ENCODE data around the gene GEMIN4. TPM values are rescaled to one million over a fixed set of nuclear protein-coding genes. Genes with fewer than 3 reads are reported as not detected.
"Not testable (repeated sequence)": the region's sequence is repeated elsewhere in the genome, so short reads cannot be mapped to it uniquely, and the experiment has no call there.

Gene GEMIN4
- polyA plus RNA-seq = 10 to 100 TPM; 10.9 to 20.1 (median 11.4) TPM

GRCh38 chr17:752002-752619 lies at the start of gene GEMIN4:
GEMIN4 (minus strand) TSS chr17:752264; CDS start chr17:752142, 122 bp downstream.
- peak; percentile 96 to 97 (median 97) for DNase-seq
- H3K4me1 Mint-ChIP-seq = peaks cover 32 to 36% of the 10 kb centered on the region in 2 donors
- H3K9me3 Mint-ChIP-seq = no peaks in the 10 kb centered on the region
- H3K27me3 Mint-ChIP-seq (ENCODE audit: low read depth in 3 of 3) = peaks cover 5 to 11% (median 5%) of the 10 kb centered on the region in 3 donors
- H3K36me3 Mint-ChIP-seq = peaks cover 4 to 7% (median 6%) of the 10 kb centered on the region in 3 donors
- peak within 1 kb of the TSS; percentile 93 to 95 (median 95) for H3K4me3 Mint-ChIP-seq
- H3K27ac Mint-ChIP-seq = peak within 1 kb of the TSS; percentile 74 to 96 (median 92)

GRCh38 chr17:801660-802059 lies 49.6 kb upstream of the GEMIN4 start:
- no peak for DNase-seq
- H3K27ac Mint-ChIP-seq = no peak overlapping the region
- no peaks in the 10 kb centered on the region for H3K36me3 Mint-ChIP-seq
- H3K9me3 Mint-ChIP-seq = no peaks in the 10 kb centered on the region
- H3K27me3 Mint-ChIP-seq (ENCODE audit: low read depth in 3 of 3) = peaks cover 0 to 3% (median 0%) of the 10 kb centered on the region in 3 donors
- H3K4me1 Mint-ChIP-seq = no peaks in the 10 kb centered on the region
- no peak overlapping the region for H3K4me3 Mint-ChIP-seq

GRCh38 chr17:800446-801242 lies 48.6 kb upstream of the GEMIN4 start:
- Mint-ChIP-seq H3K27me3 (ENCODE audit: low read depth in 3 of 3) (peaks cover 0 to 3% (median 0%) of the 10 kb centered on the region in 3 donors), H3K36me3 (no peaks in the 10 kb centered on the region), H3K4me1 (no peaks in the 10 kb centered on the region), H3K4me3 (no peak overlapping the region), H3K27ac (no peak overlapping the region), H3K9me3 (no peaks in the 10 kb centered on the region)
- DNase-seq = no peak

- no peaks in the 10 kb centered on the region for H3K36me3 Mint-ChIP-seq
- DNase-seq = no peak
- H3K27me3 Mint-ChIP-seq (ENCODE audit: low read depth in 3 of 3) = peaks cover 0 to 3% (median 1%) of the 10 kb centered on the region in 3 donors
- no peak overlapping the region for H3K27ac Mint-ChIP-seq
- H3K9me3 Mint-ChIP-seq = no peaks in the 10 kb centered on the region
- H3K4me3 Mint-ChIP-seq = no peak overlapping the region
- peaks cover 7% of the 10 kb centered on the region in 2 donors for H3K4me1 Mint-ChIP-seq
Observed at GRCh38 chr17:799261-799660, 47.2 kb upstream of the GEMIN4 start.

GRCh38 chr17:798246-798645 lies 46.2 kb upstream of the GEMIN4 start:
- no peak for DNase-seq
- no peak overlapping the region for H3K4me3 Mint-ChIP-seq
- no peak overlapping the region for H3K27ac Mint-ChIP-seq
- no peaks in the 10 kb centered on the region for H3K9me3 Mint-ChIP-seq
- H3K36me3 Mint-ChIP-seq = no peaks in the 10 kb centered on the region
- H3K4me1 Mint-ChIP-seq = peaks cover 7% of the 10 kb centered on the region in 2 donors
- peaks cover 0 to 3% (median 1%) of the 10 kb centered on the region in 3 donors for H3K27me3 Mint-ChIP-seq (ENCODE audit: low read depth in 3 of 3)

GRCh38 chr17:797236-797840 lies 45.3 kb upstream of the GEMIN4 start:
- Mint-ChIP-seq H3K36me3 (peaks cover 0 to 5% (median 0%) of the 10 kb centered on the region in 3 donors), H3K4me1 (peaks cover 7% of the 10 kb centered on the region in 2 donors), H3K27me3 (ENCODE audit: low read depth in 3 of 3) (peaks cover 0 to 3% (median 1%) of the 10 kb centered on the region in 3 donors), H3K9me3 (no peaks in the 10 kb centered on the region), H3K27ac (no peak overlapping the region), H3K4me3 (no peak overlapping the region)
- no peak for DNase-seq

GRCh38 chr17:796609-797008 lies 44.5 kb upstream of the GEMIN4 start:
- H3K36me3 Mint-ChIP-seq = peaks cover 0 to 9% (median 2%) of the 10 kb centered on the region in 3 donors
- H3K4me1 Mint-ChIP-seq = peaks cover 7% of the 10 kb centered on the region in 2 donors
- H3K27ac Mint-ChIP-seq = no peak overlapping the region
- DNase-seq = no peak
- no peak overlapping the region for H3K4me3 Mint-ChIP-seq
- H3K9me3 Mint-ChIP-seq = no peaks in the 10 kb centered on the region
- peaks cover 0 to 3% (median 1%) of the 10 kb centered on the region in 3 donors for H3K27me3 Mint-ChIP-seq (ENCODE audit: low read depth in 3 of 3)

- DNase-seq = no peak
- H3K27ac Mint-ChIP-seq = no peak overlapping the region
- H3K4me3 Mint-ChIP-seq = no peak overlapping the region
- no peaks in the 10 kb centered on the region for H3K9me3 Mint-ChIP-seq
- peaks cover 7 to 10% of the 10 kb centered on the region in 2 donors for H3K4me1 Mint-ChIP-seq
- H3K27me3 Mint-ChIP-seq (ENCODE audit: low read depth in 3 of 3) = peaks cover 0 to 3% (median 1%) of the 10 kb centered on the region in 3 donors
- H3K36me3 Mint-ChIP-seq = peaks cover 5 to 16% (median 11%) of the 10 kb centered on the region in 3 donors
Observed at GRCh38 chr17:795721-796120, 43.7 kb upstream of the GEMIN4 start.

GRCh38 chr17:795276-795675 lies 43.2 kb upstream of the GEMIN4 start:
- no peak overlapping the region for H3K4me3 Mint-ChIP-seq
- H3K27ac Mint-ChIP-seq = no peak overlapping the region
- peaks cover 0 to 3% (median 1%) of the 10 kb centered on the region in 3 donors for H3K27me3 Mint-ChIP-seq (ENCODE audit: low read depth in 3 of 3)
- no peaks in the 10 kb centered on the region for H3K9me3 Mint-ChIP-seq
- DNase-seq = no peak
- peaks cover 7 to 10% of the 10 kb centered on the region in 2 donors for H3K4me1 Mint-ChIP-seq
- H3K36me3 Mint-ChIP-seq = peaks cover 5 to 16% (median 11%) of the 10 kb centered on the region in 3 donors

GRCh38 chr17:794876-795275 lies 42.8 kb upstream of the GEMIN4 start:
- Mint-ChIP-seq H3K9me3 (no peaks in the 10 kb centered on the region), H3K4me1 (peaks cover 7 to 10% of the 10 kb centered on the region in 2 donors), H3K36me3 (peaks cover 5 to 16% (median 14%) of the 10 kb centered on the region in 3 donors), H3K4me3 (no peak overlapping the region), H3K27me3 (ENCODE audit: low read depth in 3 of 3) (peaks cover 0 to 1% (median 1%) of the 10 kb centered on the region in 3 donors), H3K27ac (peak overlapping the region in 1 of 6 donors; percentile 25)
- DNase-seq = peak in 2 of 3 donors; percentile 16 to 19

GRCh38 chr17:792277-792676 lies 40.2 kb upstream of the GEMIN4 start:
- peaks cover 7 to 21% (median 17%) of the 10 kb centered on the region in 3 donors for H3K36me3 Mint-ChIP-seq
- no peak for DNase-seq
- peaks cover 0 to 1% (median 0%) of the 10 kb centered on the region in 3 donors for H3K27me3 Mint-ChIP-seq (ENCODE audit: low read depth in 3 of 3)
- H3K27ac Mint-ChIP-seq = no peak overlapping the region
- H3K4me3 Mint-ChIP-seq = no peak overlapping the region
- peaks cover 7 to 10% of the 10 kb centered on the region in 2 donors for H3K4me1 Mint-ChIP-seq
- no peaks in the 10 kb centered on the region for H3K9me3 Mint-ChIP-seq

- H3K36me3 Mint-ChIP-seq = peaks cover 9 to 21% (median 20%) of the 10 kb centered on the region in 3 donors
- no peak for DNase-seq
- H3K4me1 Mint-ChIP-seq = peaks cover 7 to 10% of the 10 kb centered on the region in 2 donors
- H3K27ac Mint-ChIP-seq = no peak overlapping the region
- H3K4me3 Mint-ChIP-seq = no peak overlapping the region
- peaks cover 0 to 1% (median 0%) of the 10 kb centered on the region in 3 donors for H3K27me3 Mint-ChIP-seq (ENCODE audit: low read depth in 3 of 3)
- no peaks in the 10 kb centered on the region for H3K9me3 Mint-ChIP-seq
Observed at GRCh38 chr17:791829-792228, 39.8 kb upstream of the GEMIN4 start.

GRCh38 chr17:790874-791247 lies 38.8 kb upstream of the GEMIN4 start:
- H3K4me1 Mint-ChIP-seq = peaks cover 7 to 10% of the 10 kb centered on the region in 2 donors
- H3K27me3 Mint-ChIP-seq (ENCODE audit: low read depth in 3 of 3); H3K27ac Mint-ChIP-seq; DNase-seq; H3K9me3 Mint-ChIP-seq: not testable (repeated sequence)
- H3K4me3 Mint-ChIP-seq = peak overlapping the region in 1 of 5 donors; percentile 44
- peaks cover 9 to 21% (median 20%) of the 10 kb centered on the region in 3 donors for H3K36me3 Mint-ChIP-seq
